Iris pigment epithelial cell (primary cell): ENCODE measurements around the gene QSOX1.

Experiments used
- DNase-seq: peaks from one replicate; pipeline ENCODE4 v3.0.0-alpha.2; 2011; ENCODE audit warnings: low read depth

QSOX1 gene

GRCh38 chr1:180251526-180252305 lies 97.0 kb downstream of the QSOX1 start:
- DNase-seq, result no peak

DNA sequence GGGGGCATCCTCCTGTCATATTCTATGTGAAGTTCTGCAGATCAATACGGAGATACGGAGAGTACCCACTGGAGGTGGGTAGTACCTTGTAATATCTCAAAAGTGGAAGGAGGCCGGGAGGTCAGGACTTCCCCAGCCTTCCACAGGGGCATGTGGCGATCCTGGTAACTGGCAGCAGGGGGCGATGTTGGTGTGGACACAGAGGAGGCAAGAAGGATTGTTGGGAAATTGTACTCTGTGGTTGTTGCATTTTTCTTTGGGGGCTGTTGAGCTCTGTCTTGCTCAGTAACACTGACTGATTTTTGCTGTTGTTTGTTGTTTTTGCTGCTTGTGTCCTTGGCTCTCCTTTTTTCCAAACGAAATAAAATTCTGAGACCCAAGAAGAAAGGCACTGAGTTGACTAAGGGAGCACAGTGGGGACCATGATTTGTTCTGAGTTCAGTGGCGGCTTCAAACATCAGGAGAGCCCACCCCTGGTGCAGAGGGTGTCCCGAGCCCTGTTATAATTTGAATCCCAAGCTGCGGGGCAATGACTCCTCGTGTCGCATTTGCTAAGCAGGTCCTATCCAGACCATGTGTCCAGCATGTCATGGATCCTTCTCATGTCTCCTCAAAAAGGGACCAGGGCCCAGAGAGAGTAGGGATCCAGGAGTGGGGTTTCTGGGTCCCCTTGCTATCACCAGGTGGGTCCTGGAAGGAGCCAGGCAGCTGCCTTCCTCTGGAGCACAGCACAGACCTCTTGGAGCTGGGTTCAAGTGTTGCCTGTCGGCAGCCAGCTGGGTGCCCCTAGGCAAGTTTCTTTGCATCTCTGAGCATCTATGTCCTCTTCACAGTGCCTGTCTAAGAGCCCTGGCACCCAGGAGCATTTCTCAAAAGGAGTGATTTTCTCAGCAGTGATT lies 98.2 kb downstream of the QSOX1 start:
- DNase-seq, result peak; percentile 71
